ENCODE results near the gene GPATCH2. TPM values are rescaled to one million over a fixed set of nuclear protein-coding genes. Genes with fewer than 3 reads are reported as not detected.

GPATCH2 gene
- total and polyA plus RNA-seq, 2 donors (not counting 1 experiment from before 2014, with no cell fraction given) = 4.7 to 14.7 TPM

DNA sequence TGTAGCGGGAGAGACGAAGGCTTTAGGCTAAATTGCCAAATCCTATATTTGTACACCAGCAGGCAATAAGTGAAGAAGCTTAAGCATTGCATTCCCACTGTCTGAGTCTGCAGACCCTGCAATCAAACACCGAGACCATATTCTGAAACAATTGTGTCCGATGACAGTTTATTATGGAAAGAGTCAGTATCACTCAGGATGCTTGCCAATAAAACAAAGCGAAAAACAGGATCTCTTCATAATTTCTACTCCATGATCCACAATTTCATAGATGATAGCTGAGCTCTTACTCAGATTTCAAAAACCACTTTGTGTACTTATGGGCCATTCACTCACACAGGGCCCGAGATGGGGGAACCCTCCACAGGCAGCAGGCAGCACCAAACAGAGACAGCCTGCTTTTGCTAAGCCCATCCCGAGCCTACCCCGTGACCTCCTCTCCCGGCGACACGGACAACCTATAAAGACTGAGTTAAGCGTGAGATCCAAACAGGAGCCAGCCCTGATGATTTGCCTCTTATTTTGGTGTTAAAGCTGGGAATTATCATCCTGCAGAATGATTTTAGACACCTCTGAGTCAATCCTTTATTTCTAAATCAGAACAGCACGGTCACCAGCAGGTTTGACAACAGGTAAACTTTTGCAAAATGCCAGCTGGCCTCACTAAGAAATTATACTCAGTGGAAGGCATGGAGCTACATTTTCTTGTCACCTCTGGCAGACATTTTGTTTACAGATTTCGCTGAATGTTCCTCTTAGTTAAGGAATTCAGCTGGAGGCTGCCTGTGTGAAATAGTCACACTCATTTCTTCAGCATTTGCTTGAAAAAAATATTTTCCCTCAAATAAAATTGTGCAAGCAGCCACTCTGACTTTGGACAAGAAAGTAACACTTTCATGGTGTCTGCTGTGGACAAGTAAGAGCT, 212.4 kb downstream of the GPATCH2 start:
- Histone ChIP-seq H3K4me2 (replicated peaks; ENCODE audit: low read depth, low read length, poor library complexity, severe bottlenecking) (no peak overlapping the region), H3K4me3 (ENCODE audit: control extremely low read depth in 1 of 5, extremely low read depth in 1 of 5, insufficient read depth in 1 of 5, low read depth in 2 of 5, low read length in 4 of 5) (no peak overlapping the region), H2AFZ (ENCODE audit: insufficient read depth, low read depth, low read length, poor library complexity, severe bottlenecking) (no peak overlapping the region), H3K79me2 (ENCODE audit: control insufficient read depth, insufficient read depth, low read length) (no peaks in the 10 kb centered on the region), H3K9ac (ENCODE audit: low read length) (no peak overlapping the region), H3K36me3 (replicated peaks in 1 of 2; ENCODE audit: control extremely low read depth in 1 of 2, control insufficient read depth in 1 of 2, extremely low read depth in 1 of 2, insufficient read depth in 2 of 2, low read length in 1 of 2) (no peaks in the 10 kb centered on the region), H3K27ac (ENCODE audit: low read length in 2 of 2) (no peak overlapping the region), H4K20me1 (ENCODE audit: control insufficient read depth, insufficient read depth, low read length, poor library complexity, severe bottlenecking) (no peaks in the 10 kb centered on the region), H3K9me3 (ENCODE audit: control extremely low read depth in 1 of 3, control insufficient read depth in 2 of 3, insufficient read depth in 1 of 3, low read length in 2 of 3) (no peaks in the 10 kb centered on the region), H3K4me1 (ENCODE audit: control insufficient read depth in 2 of 2, insufficient read depth in 2 of 2, low read length in 2 of 2) (no peaks in the 10 kb centered on the region), H3K27me3 (replicated peaks in 1 of 4; ENCODE audit: control extremely low read depth in 1 of 4, control insufficient read depth in 3 of 4, insufficient read depth in 4 of 4, low read length in 3 of 4) (no peaks in the 10 kb centered on the region)
- CTCF ChIA-PET = no interaction called here
- Mint-ChIP-seq H3K4me3 (no peak overlapping the region), H3K9me3 (ENCODE audit: insufficient read depth) (no peaks in the 10 kb centered on the region), H3K27me3 (peaks cover 10% of the 10 kb centered on the region), H3K27ac (no peak overlapping the region), H3K4me1 (no peaks in the 10 kb centered on the region)
- 88% methylated on average over 11 of the region's 14 CpGs for WGBS (ENCODE audit: insufficient coverage)
- no peak for DNase-seq
- POLR2A ChIA-PET = no interaction called here
- TF ChIP-seq EZH2 (IDR thresholded peaks at IDR 0.05; ENCODE audit: borderline replicate concordance, insufficient read depth, low read depth, low read length, poor library complexity, severe bottlenecking) = no peak
- TF ChIP-seq, protein P1, sequence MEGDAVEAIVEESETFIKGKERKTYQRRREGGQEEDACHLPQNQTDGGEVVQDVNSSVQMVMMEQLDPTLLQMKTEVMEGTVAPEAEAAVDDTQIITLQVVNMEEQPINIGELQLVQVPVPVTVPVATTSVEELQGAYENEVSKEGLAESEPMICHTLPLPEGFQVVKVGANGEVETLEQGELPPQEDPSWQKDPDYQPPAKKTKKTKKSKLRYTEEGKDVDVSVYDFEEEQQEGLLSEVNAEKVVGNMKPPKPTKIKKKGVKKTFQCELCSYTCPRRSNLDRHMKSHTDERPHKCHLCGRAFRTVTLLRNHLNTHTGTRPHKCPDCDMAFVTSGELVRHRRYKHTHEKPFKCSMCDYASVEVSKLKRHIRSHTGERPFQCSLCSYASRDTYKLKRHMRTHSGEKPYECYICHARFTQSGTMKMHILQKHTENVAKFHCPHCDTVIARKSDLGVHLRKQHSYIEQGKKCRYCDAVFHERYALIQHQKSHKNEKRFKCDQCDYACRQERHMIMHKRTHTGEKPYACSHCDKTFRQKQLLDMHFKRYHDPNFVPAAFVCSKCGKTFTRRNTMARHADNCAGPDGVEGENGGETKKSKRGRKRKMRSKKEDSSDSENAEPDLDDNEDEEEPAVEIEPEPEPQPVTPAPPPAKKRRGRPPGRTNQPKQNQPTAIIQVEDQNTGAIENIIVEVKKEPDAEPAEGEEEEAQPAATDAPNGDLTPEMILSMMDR (IDR thresholded peaks at IDR 0.05) = no peak
- no peak for ATAC-seq (ENCODE audit: low read depth)
- intact Hi-C loops (cut with micrococcal nuclease) = no loop called here

DNA sequence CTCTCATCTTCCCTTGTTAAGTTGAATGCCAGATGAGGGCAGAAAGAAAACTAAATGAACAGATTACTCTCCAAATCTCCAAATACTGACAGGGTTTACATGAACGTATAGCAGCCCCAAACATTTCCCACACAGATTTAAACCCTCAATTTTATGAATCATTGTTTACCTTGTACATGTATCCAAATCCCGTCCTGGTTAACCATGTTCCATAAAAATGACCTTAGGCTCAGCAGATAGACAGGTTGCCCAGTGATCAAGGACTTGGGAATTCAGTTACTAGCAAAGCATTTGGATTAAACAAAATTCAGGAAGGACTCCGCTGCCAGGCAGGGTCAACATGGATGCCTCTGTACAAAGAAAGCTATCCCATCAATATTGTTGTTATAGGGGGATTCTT, 213.5 kb downstream of the GPATCH2 start:
- Histone ChIP-seq H3K36me3 (replicated peaks in 1 of 2; ENCODE audit: control extremely low read depth in 1 of 2, control insufficient read depth in 1 of 2, extremely low read depth in 1 of 2, insufficient read depth in 2 of 2, low read length in 1 of 2) (no peaks in the 10 kb centered on the region), H3K9me3 (ENCODE audit: control extremely low read depth in 1 of 3, control insufficient read depth in 2 of 3, insufficient read depth in 1 of 3, low read length in 2 of 3) (no peaks in the 10 kb centered on the region), H3K4me2 (replicated peaks; ENCODE audit: low read depth, low read length, poor library complexity, severe bottlenecking) (no peak overlapping the region), H3K9ac (ENCODE audit: low read length) (no peak overlapping the region), H3K27ac (ENCODE audit: low read length in 2 of 2) (no peak overlapping the region), H2AFZ (ENCODE audit: insufficient read depth, low read depth, low read length, poor library complexity, severe bottlenecking) (no peak overlapping the region), H4K20me1 (ENCODE audit: control insufficient read depth, insufficient read depth, low read length, poor library complexity, severe bottlenecking) (no peaks in the 10 kb centered on the region), H3K4me1 (ENCODE audit: control insufficient read depth in 2 of 2, insufficient read depth in 2 of 2, low read length in 2 of 2) (no peaks in the 10 kb centered on the region), H3K4me3 (ENCODE audit: control extremely low read depth in 1 of 5, extremely low read depth in 1 of 5, insufficient read depth in 1 of 5, low read depth in 2 of 5, low read length in 4 of 5) (no peak overlapping the region), H3K27me3 (replicated peaks in 1 of 4; ENCODE audit: control extremely low read depth in 1 of 4, control insufficient read depth in 3 of 4, insufficient read depth in 4 of 4, low read length in 3 of 4) (no peaks in the 10 kb centered on the region), H3K79me2 (ENCODE audit: control insufficient read depth, insufficient read depth, low read length) (no peaks in the 10 kb centered on the region)
- DNase-seq = no peak
- ChIA-PET POLR2A (no interaction called here), CTCF (no interaction called here)
- no peak overlapping the region for H3K4me3 Mint-ChIP-seq
- H3K4me1 Mint-ChIP-seq = no peaks in the 10 kb centered on the region
- TF ChIP-seq, protein P1 (IDR thresholded peaks at IDR 0.05) = no peak
- TF ChIP-seq EZH2 (IDR thresholded peaks at IDR 0.05; ENCODE audit: borderline replicate concordance, insufficient read depth, low read depth, low read length, poor library complexity, severe bottlenecking) = no peak
- H3K27ac Mint-ChIP-seq = no peak overlapping the region
- H3K27me3 Mint-ChIP-seq = peaks cover 10% of the 10 kb centered on the region
- no peaks in the 10 kb centered on the region for H3K9me3 Mint-ChIP-seq (ENCODE audit: insufficient read depth)
- intact Hi-C loops (cut with micrococcal nuclease) = no loop called here
- WGBS (ENCODE audit: insufficient coverage) = 88% methylated on average over 3 of the region's 3 CpGs
- ATAC-seq (ENCODE audit: low read depth) = no peak
